AG09319 (cell line): ENCODE results near the gene HES5.
A peak's percentile ranks its signal among the peaks of the same experiment; 100 is the strongest.
"Not testable (repeated sequence)": the region's sequence is repeated elsewhere in the genome, so short reads cannot be mapped to it uniquely, and the experiment has no call there.

Experiments
- DNase-seq: peaks from one replicate; pipeline ENCODE4 v3.0.0-alpha.2; 2010; ENCODE audit warnings: low read depth; ENCODE audit errors: extremely low read depth
- CTCF ChIP-seq: IDR thresholded peaks from 2 replicates; pipeline ENCODE4 v1.5.1; 2011; ENCODE audit warnings: low read depth, mild to moderate bottlenecking, inconsistent platforms, low read length, moderate library complexity

HES5 gene

GRCh38 chr1:2553871-2554620, 24.0 kb upstream of the HES5 start:
- no peak for DNase-seq
- TF ChIP-seq CTCF, result no peak

DNA sequence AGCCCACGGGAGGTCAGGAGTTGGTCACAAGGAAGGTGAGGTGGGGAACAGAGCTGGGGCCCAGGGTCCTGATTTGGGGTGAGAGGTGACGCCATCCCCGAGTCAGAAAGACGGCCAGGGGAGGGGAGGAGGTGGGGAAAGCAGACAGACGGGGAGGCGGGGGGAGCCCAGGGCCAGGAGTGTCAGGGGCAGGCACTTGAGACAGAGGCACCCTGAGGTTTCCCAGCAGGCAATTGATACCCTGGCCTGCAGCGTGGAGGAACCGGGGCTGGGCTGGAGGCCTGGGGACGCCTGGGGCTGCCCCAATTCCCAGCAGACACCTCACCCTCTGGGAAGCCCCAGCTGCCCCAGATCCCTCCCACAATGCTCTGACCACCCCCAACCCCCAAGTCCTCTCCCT, 23.0 kb upstream of the HES5 start:
- DNase-seq, result not testable (repeated sequence)

DNA sequence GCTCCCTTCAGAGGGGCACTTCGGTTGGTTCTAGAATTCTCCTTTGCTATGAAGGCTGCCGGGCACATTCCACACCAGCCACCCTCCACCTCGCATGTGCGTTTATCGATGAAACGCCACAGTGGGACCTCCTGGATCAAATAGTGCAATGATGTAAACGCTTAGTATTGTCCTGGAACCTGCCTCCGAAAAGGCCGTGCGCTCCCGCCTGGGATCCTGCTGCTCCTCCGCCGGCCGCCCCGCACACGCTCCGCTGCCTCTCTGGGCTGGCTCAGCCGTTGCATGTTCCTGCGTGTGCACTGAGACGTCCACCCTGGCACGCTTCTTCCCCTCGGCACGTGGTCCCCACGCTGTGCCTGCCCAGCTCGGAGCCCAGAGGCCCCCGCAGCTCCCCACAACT, 22.1 kb upstream of the HES5 start:
- TF ChIP-seq CTCF, result no peak
- no peak for DNase-seq

DNA sequence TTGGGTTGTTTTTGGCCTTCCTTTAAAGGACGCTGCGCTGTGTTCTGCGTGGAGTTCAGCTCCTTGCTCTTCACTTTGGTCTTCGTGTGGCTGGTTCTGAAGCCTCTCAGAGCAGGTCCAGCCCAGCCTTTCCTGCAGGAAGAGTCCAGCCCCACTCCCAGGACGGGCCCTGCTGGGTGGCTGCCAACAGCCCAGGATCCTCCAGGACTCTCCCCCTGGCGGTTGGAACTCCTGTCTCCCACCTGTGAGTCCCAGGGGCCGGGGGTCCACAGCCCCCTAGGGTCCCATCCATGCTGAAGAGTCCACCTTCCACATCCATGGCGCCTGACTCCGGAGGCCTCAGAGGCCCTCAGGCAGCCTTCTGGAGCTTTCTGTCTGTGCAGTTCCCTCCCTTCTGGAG, 21.5 kb upstream of the HES5 start:
- not testable (repeated sequence) for DNase-seq

DNA sequence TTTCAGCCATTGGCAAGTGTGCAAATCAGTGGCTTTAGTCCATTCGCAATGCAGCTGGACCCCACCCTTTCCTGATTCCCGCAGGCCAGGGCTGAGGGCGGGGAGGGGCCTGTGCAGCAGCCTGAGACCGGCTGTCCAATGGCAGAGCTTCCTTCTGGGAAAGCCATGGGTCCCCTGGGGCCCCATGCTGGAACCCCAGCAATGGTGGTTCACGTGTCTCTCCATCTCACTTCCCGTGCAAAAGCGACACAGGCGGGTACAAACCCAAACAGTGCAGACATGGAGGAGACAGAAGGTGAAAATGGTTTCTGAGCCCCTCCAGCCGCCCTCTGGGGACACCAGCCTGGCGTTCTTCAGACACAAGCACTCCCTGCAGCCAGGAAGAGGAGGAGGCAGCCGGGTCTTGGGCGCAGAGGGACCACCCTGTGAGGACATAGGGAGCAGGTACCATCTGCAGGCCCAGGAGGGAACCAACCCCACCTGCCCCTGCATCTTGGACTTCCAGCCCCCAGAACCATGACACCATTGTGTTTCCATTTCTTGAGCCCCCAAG, 20.3 kb upstream of the HES5 start:
- DNase-seq, result not testable (repeated sequence)

DNA sequence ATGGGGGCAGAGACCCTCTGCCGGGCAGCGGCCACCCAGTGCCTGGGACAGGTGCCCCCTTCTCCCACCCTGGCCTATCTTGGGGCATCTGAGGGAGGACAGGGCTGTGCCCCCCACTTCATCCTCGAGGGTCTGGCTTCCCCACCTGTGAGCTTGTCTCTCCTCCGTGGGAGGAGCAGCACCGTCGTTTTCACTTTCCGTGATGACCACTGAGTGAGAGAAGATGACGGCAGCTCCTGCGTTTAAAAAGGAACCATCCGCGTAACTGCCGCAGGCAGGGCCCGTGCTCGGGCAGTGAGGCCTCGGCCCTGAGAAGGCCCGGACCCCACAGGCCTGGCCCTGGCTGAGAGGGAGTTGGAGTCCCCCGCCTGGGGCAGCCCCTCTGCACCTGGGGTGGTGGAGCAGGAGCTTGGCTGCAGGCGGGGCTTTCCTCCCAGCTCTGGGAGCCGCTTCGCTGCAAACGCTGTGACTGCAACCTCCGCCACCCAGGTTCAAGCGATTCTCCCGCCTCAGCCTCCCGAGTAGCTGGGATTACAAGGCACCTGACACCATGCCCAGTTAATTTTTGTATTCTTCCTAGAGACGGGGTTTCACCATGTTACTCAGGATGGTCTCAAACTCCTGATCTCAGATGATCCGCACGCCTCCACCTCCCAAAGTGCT, 19.4 kb upstream of the HES5 start:
- DNase-seq, result not testable (repeated sequence)

GRCh38 chr1:2548068-2548589, 18.1 kb upstream of the HES5 start:
- TF ChIP-seq CTCF, result peak; percentile 98
- no peak for DNase-seq

DNA sequence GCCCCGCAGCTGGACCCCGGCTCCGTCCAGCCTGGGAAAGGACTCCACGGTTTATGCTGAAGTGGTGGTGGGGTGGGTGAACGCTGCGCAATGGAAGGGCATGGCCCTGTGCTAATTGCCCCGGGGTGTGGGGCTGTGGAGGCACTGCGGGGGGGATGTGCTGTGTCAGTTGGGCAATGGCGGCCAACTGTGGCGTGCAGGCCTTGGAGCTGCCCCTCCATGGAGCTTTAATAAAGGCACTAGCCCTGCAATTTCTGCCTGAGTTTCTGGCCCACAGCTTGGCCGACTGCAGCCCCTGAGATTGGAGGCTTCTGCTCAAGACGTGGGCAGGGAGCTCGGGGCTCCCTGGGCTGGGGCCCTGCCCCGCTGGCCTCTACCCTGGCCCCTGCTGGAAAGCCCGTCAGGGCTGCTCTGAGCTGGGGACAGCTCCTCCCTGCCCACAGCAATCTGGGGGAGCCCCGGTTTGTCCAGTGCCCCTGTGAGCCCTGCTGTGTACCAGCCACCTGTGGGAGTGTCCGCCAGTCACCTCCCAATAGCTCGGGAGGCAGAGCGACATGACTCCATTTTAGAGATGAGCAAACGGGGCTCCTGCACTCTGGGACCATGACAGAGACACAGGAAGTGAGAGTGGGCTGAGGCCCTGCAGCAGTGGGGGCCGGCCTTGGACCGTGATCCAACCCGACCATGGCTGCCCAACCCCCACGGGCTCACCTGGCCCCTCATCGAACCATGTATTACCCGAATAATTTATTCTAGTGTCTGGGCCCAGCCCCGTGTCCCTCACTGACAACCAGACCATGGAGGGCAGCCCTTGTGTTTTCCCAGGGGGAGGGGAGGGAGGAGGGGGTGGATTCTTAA, 17.4 kb upstream of the HES5 start:
- TF ChIP-seq CTCF, result no peak
- DNase-seq, result no peak

DNA sequence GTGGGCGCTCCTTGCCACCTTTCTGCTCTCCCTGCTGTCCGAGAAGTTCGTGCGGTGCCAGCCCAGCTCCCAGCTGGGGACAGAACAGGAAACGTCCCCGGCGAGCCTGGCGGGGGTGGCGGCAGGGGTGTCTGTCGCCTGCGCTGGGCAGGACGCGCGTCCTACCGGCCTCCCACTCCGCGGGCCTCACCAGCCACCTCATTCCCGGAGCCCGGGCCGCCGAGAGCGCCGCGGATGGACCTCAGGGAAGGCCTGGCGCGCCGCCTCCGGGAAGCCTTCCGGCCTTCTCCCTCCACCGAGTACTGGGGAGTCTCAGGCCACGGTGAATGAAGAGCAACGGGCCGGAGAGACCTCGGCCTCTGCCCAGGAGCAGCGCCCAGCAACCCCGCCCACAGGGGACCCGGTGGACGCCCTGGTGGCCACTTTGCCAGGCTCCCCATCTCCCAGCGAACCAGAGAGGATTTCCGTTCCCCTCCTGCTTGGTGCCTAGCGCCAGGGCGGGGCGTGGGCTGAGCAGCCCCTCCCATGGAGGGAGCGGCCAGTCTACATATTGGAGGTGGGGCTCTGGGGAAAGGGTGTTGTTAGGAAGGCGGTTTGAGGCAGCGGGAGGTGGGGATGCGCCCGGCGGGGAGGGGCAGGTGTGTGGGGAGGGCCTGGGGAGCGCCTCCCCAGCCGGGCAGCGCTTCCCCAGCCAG, 16.6 kb upstream of the HES5 start:
- DNase-seq, result no peak
- peak; percentile 2 for TF ChIP-seq CTCF
